A549 (cell line): ENCODE results near the gene ALAD. TPM values are rescaled to one million over a fixed set of nuclear protein-coding genes. Genes with fewer than 3 reads are reported as not detected.

ENCODE experiments used
- ATAC-seq, 2 experiments: fragments of 200-7000 bp in 1 of 2; fragments of >200 bp in 1 of 2; cut with Nextera tagmentation in 1 of 2; cut with Tn5 transposase in 1 of 2; 3 replicates each; pipeline versions ENCODE4 v1.8.0 to v1.9.1; 2018 to 2020; ENCODE audit warnings: mild to moderate bottlenecking in 1 of 2, moderate library complexity in 1 of 2
- CTCF ChIA-PET: fragments of 300-600 bp; sonication (Branson Sonifier 250); formaldehyde crosslinking; extraction: SDS; loops from one replicate; lab custom pipeline; 2021; ENCODE audit warnings: antibody characterized with exemption, inconsistent platforms; lab: Yijun Ruan, JAX
- POLR2A ChIA-PET: fragments of 350-600 bp; formaldehyde crosslinking; extraction: SDS; loops from one replicate; lab custom pipeline; 2021; ENCODE audit warnings: antibody characterized with exemption, inconsistent platforms; lab: Yijun Ruan, JAX
- DNase-seq, 2 experiments: peaks; one replicate each; pipeline versions ENCODE4 v3.0.0 to v3.0.0-alpha.2; 2011 to 2016; ENCODE audit warnings: low read depth in 1 of 2, low spot score in 1 of 2
- FAIRE-seq: peaks from 2 replicates; lab custom pipeline; 2011; peaks lifted over from hg19 to GRCh38; lab: Jason Lieb, UNC
- H3K27ac ChIP-seq, 2 experiments: fragments of >200 bp; sonication (Bioruptor Twin); formaldehyde crosslinking; 3 replicates each; pipeline ENCODE4 v1.5.1; 2016 to 2017
- H3K4me1 ChIP-seq: fragments of >200 bp; sonication (Bioruptor Twin); formaldehyde crosslinking; 3 replicates; pipeline ENCODE4 v1.6.1; 2016
- H3K4me2 ChIP-seq: fragments of >200 bp; sonication (Bioruptor Twin); formaldehyde crosslinking; 3 replicates; pipeline ENCODE4 v1.6.1; 2016
- H3K4me3 ChIP-seq: fragments of >200 bp; sonication (Bioruptor Twin); formaldehyde crosslinking; 3 replicates; pipeline ENCODE4 v1.5.1; 2016
- H3K9me3 ChIP-seq: fragments of >200 bp; sonication (Bioruptor Twin); formaldehyde crosslinking; 3 replicates; pipeline ENCODE4 v1.6.1; 2016
- ATOH8 ChIP-seq: fragments of 250-450 bp; sonication (Bioruptor Pico); IDR thresholded peaks from 2 replicates; pipeline ENCODE4 v1.5.0; 2020; ENCODE audit warnings: low read depth, mild to moderate bottlenecking, moderate library complexity
- BCL3 ChIP-seq: fragments of >200 bp; sonication (Bioruptor Twin); formaldehyde crosslinking; IDR thresholded peaks from 3 replicates; pipeline ENCODE4 v1.6.1; 2016
- CHD2 ChIP-seq: fragments of 150-350 bp; IDR thresholded peaks from 2 replicates; pipeline ENCODE4 v1.6.1; 2014; ENCODE audit warnings: low read length; ENCODE audit not compliant: partially characterized antibody
- CTCF ChIP-seq: fragments of >200 bp; sonication (Bioruptor Twin); formaldehyde crosslinking; IDR thresholded peaks from 3 replicates; pipeline ENCODE4 v1.5.1; 2016
- EP300 ChIP-seq, 2 experiments: fragments of >200 bp; sonication (Bioruptor Twin); formaldehyde crosslinking; IDR thresholded peaks; 2 replicates in 1 of 2; 3 replicates in 1 of 2; pipeline ENCODE4 v1.6.1; 2016 to 2017
- FOSL2 ChIP-seq, 2 experiments: fragments of 450-650 bp in 1 of 2; fragments of >200 bp in 1 of 2; sonication (Bioruptor Twin) in 1 of 2; formaldehyde crosslinking; IDR thresholded peaks; 2 replicates each; pipeline versions ENCODE4 v1.5.0 to v1.6.1; 2016 to 2020; ENCODE audit warnings: mild to moderate bottlenecking in 1 of 2, moderate library complexity in 1 of 2
- GATA3 ChIP-seq: IDR thresholded peaks from 2 replicates; pipeline ENCODE4 v1.6.1; 2012; ENCODE audit warnings: borderline replicate concordance
- HEYL ChIP-seq: fragments of 250-450 bp; sonication (Bioruptor Pico); IDR thresholded peaks from 2 replicates; pipeline ENCODE4 v1.8.0; 2021; ENCODE audit warnings: mild to moderate bottlenecking, moderate library complexity
- HOXA7 ChIP-seq: fragments of 250-450 bp; sonication (Bioruptor Pico); IDR thresholded peaks from 2 replicates; pipeline ENCODE4 v1.5.0; 2020; ENCODE audit warnings: mild to moderate bottlenecking, moderate library complexity
- JUN ChIP-seq, 2 experiments: fragments of >200 bp; sonication (Bioruptor Twin); formaldehyde crosslinking; IDR thresholded peaks; 2 replicates in 1 of 2; 3 replicates in 1 of 2; pipeline ENCODE4 v1.6.1; 2016 to 2017
- JUNB ChIP-seq: fragments of >200 bp; sonication (Bioruptor Twin); formaldehyde crosslinking; IDR thresholded peaks from 2 replicates; pipeline ENCODE4 v1.6.1; 2016
- MAX ChIP-seq: IDR thresholded peaks from 2 replicates; pipeline ENCODE4 v1.6.1; 2012
- NR3C1 ChIP-seq: fragments of >200 bp; sonication (Bioruptor Twin); formaldehyde crosslinking; IDR thresholded peaks from 3 replicates; pipeline ENCODE4 v1.6.1; 2017
- PHF8 ChIP-seq: fragments of 200-600 bp; sonication (generic); IDR thresholded peaks from 2 replicates; pipeline ENCODE4 v1.6.1; 2016; ENCODE audit warnings: low read depth, mild to moderate bottlenecking, antibody characterized with exemption, moderate library complexity, borderline replicate concordance
- POLR2A ChIP-seq: IDR thresholded peaks from 2 replicates; pipeline ENCODE4 v1.6.1; 2012; ENCODE audit warnings: mild to moderate bottlenecking, low read length
- RAD21 ChIP-seq, 2 experiments: fragments of >200 bp in 1 of 2; sonication (Bioruptor Twin) in 1 of 2; formaldehyde crosslinking in 1 of 2; IDR thresholded peaks in 1 of 2; conservative IDR thresholded peaks in 1 of 2; 2 replicates in 1 of 2; 3 replicates in 1 of 2; pipeline ENCODE4 v1.6.1; 2012 to 2018; ENCODE audit warnings: inconsistent platforms in 1 of 2
- RARB ChIP-seq: fragments of 250-450 bp; sonication (Bioruptor Pico); IDR thresholded peaks from 2 replicates; pipeline ENCODE4 v1.8.0; 2021; ENCODE audit warnings: mild to moderate bottlenecking, moderate library complexity
- RCOR1 ChIP-seq: fragments of 150-350 bp; IDR thresholded peaks from 2 replicates; pipeline ENCODE4 v1.6.1; 2014; ENCODE audit warnings: antibody characterized with exemption, low read length, low read depth
- REST ChIP-seq: fragments of 200-600 bp; sonication (generic); IDR thresholded peaks from 2 replicates; pipeline ENCODE4 v1.6.1; 2016; ENCODE audit warnings: antibody characterized with exemption, mild to moderate bottlenecking, moderate library complexity
- SMC3 ChIP-seq: fragments of >200 bp; sonication (Bioruptor Twin); formaldehyde crosslinking; IDR thresholded peaks from 3 replicates; pipeline ENCODE4 v1.6.1; 2018; ENCODE audit warnings: inconsistent platforms
- SREBF2 ChIP-seq: fragments of 450-650 bp; IDR thresholded peaks from 2 replicates; pipeline ENCODE4 v1.6.1; 2014; ENCODE audit warnings: mild to moderate bottlenecking, moderate library complexity
- TFCP2L1 ChIP-seq: fragments of 250-450 bp; sonication (Bioruptor Pico); IDR thresholded peaks from 2 replicates; pipeline ENCODE4 v1.5.0; 2021; ENCODE audit warnings: mild to moderate bottlenecking
- ZC3H11A ChIP-seq: fragments of 450-650 bp; IDR thresholded peaks from 2 replicates; pipeline ENCODE4 v1.6.1; 2014; ENCODE audit warnings: antibody characterized with exemption, mild to moderate bottlenecking
- WGBS: methylation state at CpG from one replicate; pipeline ENCODE4 v1.1.6; 2017; ENCODE audit errors: missing lambda C conversion rate; 5-methylcytosine and 5-hydroxymethylcytosine counted together
- polyA minus RNA-seq: library from RNA; depleted of rRNA, polyadenylated mRNA; stranded (reverse); fragments of >200 nt; gene quantifications from 2 replicates; pipeline ENCODE4 v1.2.3, GENCODE V29; 2011; rRNA and poly(A)+ RNA removed
- polyA plus RNA-seq, 4 experiments: library from polyadenylated mRNA; depleted of rRNA in 3 of 4; stranded (reverse); fragments of >200 nt; fragmentation: RNase III in 1 of 4; extraction: RNeasy Plus Mini Kit Qiagen cat#74134 plus additional on column Dnase treatment in 1 of 4; gene quantifications; 2 replicates in 3 of 4; 3 replicates in 1 of 4; pipeline ENCODE4 v1.2.3, GENCODE V29; 2011 to 2017

Gene ALAD
- polyA plus RNA-seq (2011; rRNA removed), result 5.7 and 9.5 TPM in 2 replicates
- polyA plus RNA-seq (2012; cell fraction: cytosol; rRNA removed), result 6.6 and 7.9 TPM in 2 replicates
- polyA plus RNA-seq (2012; cell fraction: nucleus; rRNA removed), result 13.6 and 18.5 TPM in 2 replicates
- 15.6 to 19.6 TPM (median 18.5 TPM) in 3 replicates for polyA plus RNA-seq (2017; fragmentation: RNase III; extraction: RNeasy Plus Mini Kit Qiagen cat#74134 plus additional on column Dnase treatment)
- polyA minus RNA-seq, result 6.2 and 10.8 TPM in 2 replicates

GRCh38 chr9:113401027-113401792 lies at the start of gene ALAD:
TSS of gene ALAD (minus strand) at chr9:113401284. CDS start at chr9:113393559, 7,725 bp downstream.
- FAIRE-seq, result no peak

GRCh38 chr9:113449376-113449775 lies 48.3 kb upstream of the ALAD start:
- ChIA-PET POLR2A (no interaction called here), CTCF (interaction anchor here (9.7 to 9.9 kb wide), 2 partner anchors 138 to 206 kb away, joined by 374 to 390 read pairs; no protein-coding TSS in a partner anchor)
- no peak for FAIRE-seq
- Histone ChIP-seq H3K4me1 (no peaks in the 10 kb centered on the region), H3K4me2 (no peak overlapping the region), H3K4me3 (no peak overlapping the region), H3K9me3 (no peaks in the 10 kb centered on the region), H3K27ac (no peak overlapping the region)
- WGBS, result 73% methylated on average over 2 of the region's 2 CpGs
- DNase-seq, result no peak
- ATAC-seq, result no peak
- TF ChIP-seq MAX, result no peak
- TF ChIP-seq ATOH8, result no peak
- TF ChIP-seq JUN (IDR thresholded peaks at IDR 0.05), result no peak
- no peak for TF ChIP-seq SMC3
- no peak for TF ChIP-seq RCOR1
- no peak for TF ChIP-seq NR3C1
- no peak for TF ChIP-seq FOSL2 (IDR thresholded peaks at IDR 0.05)
- no peak for TF ChIP-seq FOSL2 (CRISPR knock-in tag; IDR thresholded peaks at IDR 0.05)
- TF ChIP-seq GATA3, result no peak
- no peak for TF ChIP-seq TFCP2L1 (CRISPR knock-in tag)
- no peak for TF ChIP-seq JUNB
- TF ChIP-seq HEYL, result no peak
- TF ChIP-seq HOXA7, result no peak
- TF ChIP-seq CHD2, result no peak
- TF ChIP-seq REST, result no peak
- no peak for TF ChIP-seq SREBF2
- no peak for TF ChIP-seq EP300 (IDR thresholded peaks at IDR 0.05)

More at GRCh38 chr9:113401027-113401792, at the start of gene ALAD:
- peak; percentile 93 to 98 for DNase-seq
- peak; percentile 97 to 98 for ATAC-seq
- H3K4me1 ChIP-seq, result peaks cover 10% of the 10 kb centered on the region; the same call in 1 of the 3 replicates
- ChIA-PET POLR2A (interaction anchor here (1.0 to 2.0 kb wide), 4 partner anchors 9 to 126 kb away, joined by 7 to 22 read pairs (median 12); partner anchors contain the start of genes C9orf43, CDC26, HDHD3 and POLE3), CTCF (interaction anchor here (0.6 to 7.3 kb wide), 41 partner anchors 9 to 266 kb away, joined by 3 to 56 read pairs (median 5); partner anchors contain the start of genes C9orf43, CDC26, HDHD3 and POLE3)
- 5% methylated on average over 23 of the region's 50 CpGs for WGBS
- peak within 1 kb of the TSS; percentile 84 for H3K4me2 ChIP-seq
- H3K9me3 ChIP-seq, result no peaks in the 10 kb centered on the region
- TF ChIP-seq CTCF (peak; percentile 85), ZC3H11A (no peak), BCL3 (0 out of 3 replicates have a peak, but pooled peaks have one; percentile 39), PHF8 (peak; percentile 46; the same call in 1 of the 2 replicates), MAX (peak; percentile 58), JUN (IDR thresholded peaks at IDR 0.05) (peak in 1 of 2 experiments; percentile 50; a peak in 2 of 5 replicates), POLR2A (peak; percentile 60), RAD21 (conservative IDR thresholded peaks at IDR 0.05 in 1 of 2, IDR thresholded peaks at IDR 0.05 in 1 of 2) (peak; percentile 49 to 66), RARB (CRISPR knock-in tag) (no peak), SMC3 (peak; percentile 78)
- H3K4me3 ChIP-seq, result peak within 1 kb of the TSS; percentile 73
- peak within 1 kb of the TSS; percentile 66 to 85 for H3K27ac ChIP-seq
